ENCODE data around the gene UTP20.

UTP20 gene

GRCh38 chr12:101297661-101298060, 17.8 kb downstream of the UTP20 start:
- TF ChIP-seq, protein P1, sequence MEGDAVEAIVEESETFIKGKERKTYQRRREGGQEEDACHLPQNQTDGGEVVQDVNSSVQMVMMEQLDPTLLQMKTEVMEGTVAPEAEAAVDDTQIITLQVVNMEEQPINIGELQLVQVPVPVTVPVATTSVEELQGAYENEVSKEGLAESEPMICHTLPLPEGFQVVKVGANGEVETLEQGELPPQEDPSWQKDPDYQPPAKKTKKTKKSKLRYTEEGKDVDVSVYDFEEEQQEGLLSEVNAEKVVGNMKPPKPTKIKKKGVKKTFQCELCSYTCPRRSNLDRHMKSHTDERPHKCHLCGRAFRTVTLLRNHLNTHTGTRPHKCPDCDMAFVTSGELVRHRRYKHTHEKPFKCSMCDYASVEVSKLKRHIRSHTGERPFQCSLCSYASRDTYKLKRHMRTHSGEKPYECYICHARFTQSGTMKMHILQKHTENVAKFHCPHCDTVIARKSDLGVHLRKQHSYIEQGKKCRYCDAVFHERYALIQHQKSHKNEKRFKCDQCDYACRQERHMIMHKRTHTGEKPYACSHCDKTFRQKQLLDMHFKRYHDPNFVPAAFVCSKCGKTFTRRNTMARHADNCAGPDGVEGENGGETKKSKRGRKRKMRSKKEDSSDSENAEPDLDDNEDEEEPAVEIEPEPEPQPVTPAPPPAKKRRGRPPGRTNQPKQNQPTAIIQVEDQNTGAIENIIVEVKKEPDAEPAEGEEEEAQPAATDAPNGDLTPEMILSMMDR (IDR thresholded peaks at IDR 0.05; ENCODE audit: low read depth, low read length): no peak

GRCh38 chr12:101298426-101298825, 18.5 kb downstream of the UTP20 start:
- DNase-seq (ENCODE audit: extremely low read depth, low read depth): peak; percentile 15
- TF ChIP-seq, protein P1 (IDR thresholded peaks at IDR 0.05; ENCODE audit: low read depth, low read length): no peak

More at GRCh38 chr12:101297661-101298060, 17.8 kb downstream of the UTP20 start:
- no peak for DNase-seq (ENCODE audit: extremely low read depth, low read depth)

- no peak for DNase-seq (ENCODE audit: extremely low read depth, low read depth)
- TF ChIP-seq, protein P1 (IDR thresholded peaks at IDR 0.05; ENCODE audit: low read depth, low read length): no peak
These were observed 19.4 kb downstream of the UTP20 start for GRCh38 chr12:101299346-101299745.

GRCh38 chr12:101299931-101300330, 20.0 kb downstream of the UTP20 start:
- TF ChIP-seq, protein P1 (IDR thresholded peaks at IDR 0.05; ENCODE audit: low read depth, low read length): no peak
- no peak for DNase-seq (ENCODE audit: extremely low read depth, low read depth)

- no peak for DNase-seq (ENCODE audit: extremely low read depth, low read depth)
- TF ChIP-seq, protein P1 (IDR thresholded peaks at IDR 0.05; ENCODE audit: low read depth, low read length): no peak
These were observed 22.8 kb downstream of the UTP20 start for GRCh38 chr12:101302741-101303140.

DNA sequence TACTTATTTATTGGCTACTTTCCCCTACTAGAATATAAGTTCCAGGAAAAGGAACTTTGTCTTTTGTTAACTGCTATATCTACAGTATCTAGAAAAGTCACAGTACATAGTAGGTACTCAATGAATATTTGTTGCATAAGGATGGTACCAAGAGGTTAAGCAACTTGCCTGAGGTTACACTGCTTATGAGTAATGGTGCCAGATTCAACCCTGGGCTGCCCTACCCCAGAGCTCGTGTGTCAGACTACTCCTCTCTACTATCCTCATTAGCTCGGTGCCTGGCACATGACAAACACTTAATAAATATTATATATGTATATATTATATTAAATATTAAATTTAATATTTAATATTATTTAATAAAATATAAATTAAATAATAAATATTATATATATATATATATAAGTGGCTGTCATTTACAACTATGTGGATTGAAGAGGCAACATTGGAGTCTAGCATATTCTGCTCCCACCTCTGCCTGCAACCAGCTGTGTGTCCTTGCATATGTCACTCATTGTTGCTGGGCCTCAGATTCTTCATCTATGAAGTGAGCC, 25.4 kb downstream of the UTP20 start:
- TF ChIP-seq, protein P1 (IDR thresholded peaks at IDR 0.05; ENCODE audit: low read depth, low read length): no peak

GRCh38 chr12:101305794-101306193, 25.9 kb downstream of the UTP20 start:
- TF ChIP-seq, protein P1 (IDR thresholded peaks at IDR 0.05; ENCODE audit: low read depth, low read length): no peak
- DNase-seq (ENCODE audit: extremely low read depth, low read depth): no peak

More for the DNA sequence above, 25.4 kb downstream of the UTP20 start:
- no peak for DNase-seq (ENCODE audit: extremely low read depth, low read depth)

Measured in AG09319 (cell line).